Omental fat pad (tissue), 4 donors: ENCODE results near the gene TSPAN14. TPM values are rescaled to one million over a fixed set of nuclear protein-coding genes. Genes with fewer than 3 reads are reported as not detected.
"Not testable (repeated sequence)": the region's sequence is repeated elsewhere in the genome, so short reads cannot be mapped to it uniquely, and the experiment has no call there.

ENCODE experiments used
- ATAC-seq: fragments of 150-250 bp; one replicate; pipeline ENCODE4 v1.9.1; 2016; ENCODE audit warnings: mild to moderate bottlenecking, moderate library complexity; ENCODE audit not compliant: low FRiP score
- DNase-seq: peaks from one replicate; pipeline ENCODE4 v3.0.0-alpha.2; 2019; ENCODE audit warnings: low spot score
- total RNA-seq, 4 donors: library from RNA; depleted of rRNA; stranded (reverse); fragments of >200 nt; gene quantifications; one replicate each; pipeline ENCODE4 v1.1.0, GENCODE V29; 2016
- TF ChIP-seq, protein P1 (sequence below), 3 donors: fragments of 450-650 bp; IDR thresholded peaks; one replicate each; pipeline ENCODE4 v1.5.1; 2016 to 2017; ENCODE audit warnings: antibody characterized with exemption in 3 of 3, mild to moderate bottlenecking in 3 of 3, moderate library complexity in 2 of 3

The TSPAN14 gene
- total RNA-seq, 4 donors from 2014 or later: 42.4 to 114 (median 91.6) TPM

DNA sequence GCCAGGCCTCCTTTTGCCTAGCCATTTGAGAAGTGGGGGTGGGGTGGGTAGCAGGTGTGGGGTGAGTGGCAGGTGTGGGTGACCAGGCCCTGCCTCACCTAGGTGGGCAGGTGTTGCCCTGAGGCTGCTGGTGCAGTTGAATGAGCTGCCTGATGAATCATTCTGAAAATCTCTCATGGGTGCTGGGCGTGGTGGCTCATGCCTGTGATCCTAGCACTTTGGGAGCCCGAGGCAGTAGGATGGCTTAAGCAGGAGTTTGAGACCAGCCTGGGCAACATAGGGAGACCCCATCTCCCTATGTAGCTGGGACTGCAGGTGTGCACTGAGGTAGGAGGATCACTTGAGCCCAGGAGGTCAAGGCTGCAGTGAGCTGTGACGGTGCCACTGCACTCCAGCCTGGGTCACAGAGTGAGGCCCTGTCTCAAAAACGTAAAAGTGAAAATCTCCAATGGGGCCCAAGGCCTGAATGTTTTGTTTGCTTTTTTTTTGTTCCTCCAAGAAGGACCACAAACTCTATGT lies 17.7 kb downstream of the TSPAN14 start:
- ATAC-seq (no peak), DNase-seq (no peak)
- TF ChIP-seq, protein P1, sequence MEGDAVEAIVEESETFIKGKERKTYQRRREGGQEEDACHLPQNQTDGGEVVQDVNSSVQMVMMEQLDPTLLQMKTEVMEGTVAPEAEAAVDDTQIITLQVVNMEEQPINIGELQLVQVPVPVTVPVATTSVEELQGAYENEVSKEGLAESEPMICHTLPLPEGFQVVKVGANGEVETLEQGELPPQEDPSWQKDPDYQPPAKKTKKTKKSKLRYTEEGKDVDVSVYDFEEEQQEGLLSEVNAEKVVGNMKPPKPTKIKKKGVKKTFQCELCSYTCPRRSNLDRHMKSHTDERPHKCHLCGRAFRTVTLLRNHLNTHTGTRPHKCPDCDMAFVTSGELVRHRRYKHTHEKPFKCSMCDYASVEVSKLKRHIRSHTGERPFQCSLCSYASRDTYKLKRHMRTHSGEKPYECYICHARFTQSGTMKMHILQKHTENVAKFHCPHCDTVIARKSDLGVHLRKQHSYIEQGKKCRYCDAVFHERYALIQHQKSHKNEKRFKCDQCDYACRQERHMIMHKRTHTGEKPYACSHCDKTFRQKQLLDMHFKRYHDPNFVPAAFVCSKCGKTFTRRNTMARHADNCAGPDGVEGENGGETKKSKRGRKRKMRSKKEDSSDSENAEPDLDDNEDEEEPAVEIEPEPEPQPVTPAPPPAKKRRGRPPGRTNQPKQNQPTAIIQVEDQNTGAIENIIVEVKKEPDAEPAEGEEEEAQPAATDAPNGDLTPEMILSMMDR (IDR thresholded peaks at IDR 0.05): no peak

DNA sequence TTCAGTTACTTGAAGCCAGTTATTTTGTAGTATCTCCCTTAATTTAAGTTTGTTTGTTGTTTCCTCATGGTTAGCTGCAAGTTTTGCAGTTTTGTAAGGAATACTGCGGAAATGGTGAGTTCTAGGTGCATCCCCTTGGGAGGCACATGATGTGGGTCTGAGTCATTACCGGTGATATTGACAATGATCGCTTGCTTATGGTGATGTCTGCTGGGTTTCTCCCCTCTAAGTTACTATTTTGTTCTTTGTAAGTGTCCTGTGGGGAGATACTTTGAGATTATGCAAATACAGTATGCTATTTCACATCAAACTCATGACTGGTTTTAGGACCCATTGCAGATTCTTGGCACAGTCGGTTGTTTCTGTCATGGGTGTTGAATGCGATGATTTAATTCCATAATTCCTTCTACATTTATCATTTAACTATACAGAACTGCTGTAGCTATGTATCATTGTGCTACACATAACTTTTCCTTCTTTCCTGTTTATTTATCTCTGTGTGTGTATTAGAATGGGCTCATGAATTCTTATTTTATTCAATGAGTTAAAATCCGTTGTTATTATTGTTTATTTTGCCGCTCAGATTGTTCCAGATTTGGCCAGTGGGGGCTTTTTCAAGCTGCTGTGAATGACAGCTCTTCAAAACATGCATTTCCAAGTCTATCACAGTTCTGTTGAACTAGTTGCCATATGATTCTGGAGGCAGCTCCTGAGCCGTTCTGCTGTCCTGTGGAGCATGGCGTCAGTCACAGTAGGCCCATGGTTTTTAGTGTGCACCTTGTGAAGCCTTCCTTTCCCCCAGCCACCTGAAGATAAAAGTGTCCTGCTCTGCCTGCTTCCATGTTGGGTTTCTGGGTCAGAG lies 18.4 kb downstream of the TSPAN14 start:
- ATAC-seq: peak; percentile 60
- TF ChIP-seq, protein P1 (IDR thresholded peaks at IDR 0.05): no peak
- no peak for DNase-seq

DNA sequence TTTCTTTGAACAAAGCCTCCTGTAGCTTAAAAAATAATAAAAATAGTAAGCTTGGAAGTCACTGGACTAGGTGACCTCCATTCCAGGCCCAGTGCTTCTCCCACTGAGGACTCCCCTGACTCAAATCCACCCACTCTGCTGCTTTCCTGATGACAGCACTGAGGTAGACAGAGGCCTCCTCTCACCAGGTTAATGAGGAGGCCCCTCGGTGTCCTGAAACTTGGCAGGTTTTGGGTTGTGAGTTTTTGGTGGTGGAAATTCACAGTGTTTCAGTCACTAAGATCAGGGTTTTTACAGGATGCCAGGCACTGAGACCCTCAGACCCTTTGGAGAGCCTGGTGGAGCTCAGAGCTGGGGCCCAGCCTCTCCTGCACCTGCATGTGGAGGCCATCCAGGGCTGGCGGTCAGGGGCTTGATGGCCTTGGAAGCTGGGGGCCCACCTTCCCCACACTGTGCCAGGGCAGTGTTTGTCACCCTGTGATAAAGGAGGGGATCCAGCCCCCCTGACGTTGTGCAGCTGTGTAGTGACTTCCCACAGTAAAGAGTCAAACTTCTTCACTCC lies 19.1 kb downstream of the TSPAN14 start:
- DNase-seq: no peak
- no peak for ATAC-seq
- TF ChIP-seq, protein P1 (IDR thresholded peaks at IDR 0.05): no peak

DNA sequence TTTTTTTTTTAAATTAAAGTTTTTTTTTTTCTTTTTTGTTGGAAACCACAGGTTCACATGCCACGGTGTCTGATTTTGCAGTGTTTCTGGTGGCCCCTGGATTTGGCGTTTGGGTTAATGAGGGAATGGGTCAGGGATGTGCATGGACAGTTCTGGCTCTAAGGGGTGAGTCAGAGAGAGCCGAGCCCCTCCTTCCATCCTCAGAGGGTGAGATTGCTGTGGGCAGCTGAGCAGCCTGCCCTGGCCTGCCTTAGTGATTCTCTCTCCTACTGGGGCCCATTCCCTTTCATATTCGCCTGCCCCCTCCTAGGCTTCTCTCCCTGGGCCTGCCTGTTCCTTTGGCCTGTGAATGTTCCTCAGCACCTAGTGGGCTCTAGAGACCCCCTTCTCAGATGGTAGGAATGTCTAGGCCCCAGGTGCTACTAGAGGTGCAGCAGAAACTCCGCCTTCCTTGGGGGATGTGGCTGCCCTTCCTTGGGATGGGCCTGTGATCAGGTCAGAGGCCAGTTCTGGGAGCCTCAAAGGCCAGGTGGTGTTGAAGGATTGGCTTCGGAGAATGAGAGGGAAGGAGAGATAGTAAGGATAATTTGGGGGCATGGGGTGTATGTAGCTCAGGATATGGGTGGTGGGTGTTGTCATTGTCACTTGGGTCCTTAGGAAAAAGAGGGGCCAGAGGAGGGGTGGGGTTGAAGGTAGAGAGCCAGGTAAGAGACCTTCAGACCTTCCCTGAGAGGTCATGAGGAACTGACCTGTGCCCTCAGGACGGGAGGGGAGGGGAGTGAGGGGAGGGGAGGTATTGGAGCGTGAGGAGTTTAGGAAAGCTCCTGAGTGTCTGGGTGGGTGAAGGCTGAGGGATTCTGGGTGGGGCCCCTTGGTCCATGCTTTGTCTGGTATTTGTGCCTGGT lies 19.8 kb downstream of the TSPAN14 start:
- ATAC-seq: no peak
- no peak for DNase-seq
- TF ChIP-seq, protein P1 (IDR thresholded peaks at IDR 0.05): no peak

DNA sequence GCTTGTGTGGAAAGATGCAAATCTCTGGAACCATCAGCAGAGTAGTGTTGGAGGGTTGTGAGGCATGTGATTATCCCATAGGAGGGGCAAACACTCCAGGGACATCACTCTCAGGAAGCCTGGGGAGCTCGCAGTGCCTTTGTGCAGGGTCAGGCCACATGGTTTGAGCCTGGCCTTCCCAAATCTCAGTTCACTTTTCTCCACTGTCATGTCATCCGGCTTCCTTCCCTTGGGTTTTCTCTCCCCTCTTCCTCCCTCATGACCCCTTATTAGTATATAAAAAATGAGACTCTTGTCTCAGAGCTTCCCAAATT lies 20.4 kb downstream of the TSPAN14 start:
- DNase-seq: no peak

DNA sequence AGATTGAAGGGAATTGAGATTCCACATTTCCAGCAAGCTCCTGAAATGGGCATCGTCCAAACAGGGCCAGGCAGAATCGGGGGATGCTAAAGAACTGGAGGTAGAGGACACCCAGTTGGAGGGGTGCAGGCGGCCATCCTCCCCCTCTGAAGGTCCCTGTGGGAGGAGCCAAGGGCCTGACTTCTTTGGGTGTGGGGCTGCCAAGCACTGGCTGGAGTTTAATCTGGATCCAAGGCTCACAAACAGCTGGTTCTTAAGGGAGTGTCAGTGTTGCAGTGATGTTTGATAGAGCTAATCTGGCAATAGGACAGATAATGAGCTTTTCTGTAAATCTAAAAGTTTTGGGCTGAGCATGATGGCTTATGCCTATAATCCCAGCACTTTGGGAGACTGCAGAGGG lies 20.8 kb downstream of the TSPAN14 start:
- TF ChIP-seq, protein P1 (IDR thresholded peaks at IDR 0.05): no peak
- ATAC-seq (no peak), DNase-seq (no peak)

More for the DNA sequence above, 20.4 kb downstream of the TSPAN14 start:
- no peak for ATAC-seq
- TF ChIP-seq, protein P1 (IDR thresholded peaks at IDR 0.05): no peak

DNA sequence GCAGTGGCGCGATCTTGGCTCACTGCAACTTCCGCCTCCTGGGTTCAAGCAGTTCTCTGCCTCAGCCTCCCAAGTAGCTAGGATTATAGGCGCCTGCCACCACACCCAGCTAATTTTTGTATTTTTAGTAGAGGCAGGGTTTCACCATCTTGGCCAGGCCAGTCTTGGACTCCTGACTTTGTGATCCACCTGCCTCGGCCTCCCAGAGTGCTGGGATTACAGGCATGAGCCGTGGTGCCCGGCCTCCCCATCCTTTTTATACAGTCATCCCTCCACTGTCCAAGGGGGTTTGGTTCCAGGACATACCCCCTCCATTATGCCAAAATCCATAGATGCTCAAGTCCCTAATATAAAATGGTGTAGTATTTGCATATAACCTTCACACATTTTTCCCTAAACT lies 21.5 kb downstream of the TSPAN14 start:
- peak; percentile 3 for DNase-seq
- not testable (repeated sequence) for ATAC-seq
